Inferior parietal cortex (tissue), 1 donor: ENCODE data around the gene APOL3.
A peak's percentile ranks its signal among the peaks of the same experiment; 100 is the strongest.
"Not testable (repeated sequence)": the region's sequence is repeated elsewhere in the genome, so short reads cannot be mapped to it uniquely, and the experiment has no call there.

Source experiments
- DNase-seq: peaks from one replicate; pipeline ENCODE4 v3.0.0-alpha.2; 2016; ENCODE audit errors: extremely low spot score

APOL3 gene

DNA sequence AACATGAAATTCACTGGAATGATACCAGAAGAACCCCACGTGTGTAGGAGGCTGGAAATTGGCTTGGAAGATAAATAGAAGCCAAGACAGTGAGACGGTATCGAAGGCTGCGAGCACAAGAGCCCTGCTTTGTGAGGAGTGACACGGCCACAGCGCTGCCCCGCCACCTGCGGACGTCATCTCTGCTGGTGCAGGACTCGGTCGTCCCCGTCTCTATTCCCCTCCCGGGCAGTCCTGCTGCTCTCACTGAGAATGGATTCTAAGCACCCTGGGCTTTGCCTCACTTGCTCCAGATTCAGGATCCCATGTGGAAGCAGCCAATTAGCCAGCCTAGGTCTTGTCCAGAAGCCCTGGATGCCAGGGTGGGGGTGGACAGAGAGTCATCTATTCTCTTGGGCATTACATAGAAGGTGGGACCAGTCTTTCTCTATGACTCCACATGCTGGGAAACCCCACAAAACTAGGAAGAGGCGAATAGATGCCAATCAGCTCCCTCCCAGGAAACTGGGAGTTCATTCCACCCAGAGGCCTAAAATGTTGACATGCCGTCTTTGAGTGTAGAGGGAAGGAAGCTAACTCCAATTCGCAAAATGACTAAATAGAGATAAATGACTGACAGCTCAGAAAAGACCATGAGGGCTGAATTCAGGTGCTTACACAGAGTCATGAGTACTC lies 25.1 kb downstream of the APOL3 start:
- no peak for DNase-seq

GRCh38 chr22:36134182-36134581 lies 26.4 kb downstream of the APOL3 start:
- DNase-seq = no peak

DNA sequence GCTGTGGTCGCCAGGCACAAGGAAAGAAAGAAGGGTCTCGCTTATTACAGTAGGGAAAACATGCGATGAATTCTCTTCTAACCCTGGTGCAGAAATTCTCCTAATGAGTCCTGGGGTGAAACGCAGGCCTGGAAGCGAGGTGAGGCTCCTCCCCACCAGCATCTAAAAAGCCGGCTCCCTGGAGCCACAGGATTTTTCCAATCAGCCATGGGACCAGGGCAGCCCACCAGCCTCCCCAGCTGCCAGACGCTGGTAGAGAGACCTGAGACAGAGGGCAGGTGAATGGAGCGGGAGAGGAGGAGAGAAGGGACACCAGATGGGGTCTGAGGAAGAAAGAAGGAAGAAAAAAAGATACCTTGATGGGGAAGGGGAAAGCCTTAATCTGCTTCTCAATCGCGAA lies 28.6 kb downstream of the APOL3 start:
- DNase-seq = no peak

DNA sequence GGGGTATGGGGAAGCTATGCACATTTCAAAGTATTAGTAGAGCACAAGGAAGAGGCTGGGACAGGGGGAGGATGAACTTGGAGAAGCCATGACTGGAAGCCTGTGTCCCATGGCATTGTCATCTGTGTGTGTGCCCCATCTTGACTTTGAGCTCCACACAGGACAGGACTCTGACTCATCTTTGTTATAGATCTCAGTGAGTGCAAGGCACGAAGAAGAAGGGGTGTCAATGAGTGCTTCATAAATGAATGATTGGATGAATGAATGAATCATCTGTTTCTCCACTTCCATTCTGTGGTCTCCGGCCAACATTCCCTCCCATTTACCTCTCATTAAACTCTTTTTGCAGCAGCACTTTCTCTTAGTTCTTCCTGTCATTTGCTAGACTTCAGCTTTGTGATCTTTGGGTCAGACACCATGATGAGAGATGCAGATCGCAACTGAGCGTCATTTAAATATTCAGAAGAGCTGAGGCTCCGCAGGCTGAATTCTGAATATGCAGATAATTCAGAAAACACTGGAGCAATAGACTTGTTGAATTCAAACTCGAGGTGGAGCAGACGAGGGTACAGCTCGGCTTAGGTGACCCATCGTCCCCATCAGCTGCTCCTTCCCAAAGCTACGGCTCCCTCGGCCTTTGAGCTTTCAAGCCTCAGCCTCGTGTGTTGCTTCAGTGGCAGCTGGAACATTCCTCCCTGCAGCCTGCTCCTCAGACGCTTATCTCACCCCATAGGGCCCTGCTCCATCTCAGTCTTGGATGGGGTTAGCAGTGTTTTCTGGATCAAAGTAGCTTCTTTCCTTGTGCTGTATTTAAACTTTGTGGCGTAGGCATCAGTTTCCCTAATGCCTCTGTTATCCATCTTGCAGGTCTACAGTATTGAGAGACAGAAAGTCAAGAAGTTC lies 30.8 kb downstream of the APOL3 start:
- DNase-seq = no peak

- no peak for DNase-seq
Measured at GRCh38 chr22:36129071-36129470, 31.5 kb downstream of the APOL3 start.

GRCh38 chr22:36125994-36126531 lies 34.5 kb downstream of the APOL3 start:
- DNase-seq = no peak

- DNase-seq = no peak
Measured at GRCh38 chr22:36125434-36125833, 35.1 kb downstream of the APOL3 start.

- no peak for DNase-seq
Measured at GRCh38 chr22:36124666-36125065, 35.9 kb downstream of the APOL3 start.

- peak; percentile 92 for DNase-seq
Measured at GRCh38 chr22:36123673-36124630, 36.6 kb downstream of the APOL3 start.

DNA sequence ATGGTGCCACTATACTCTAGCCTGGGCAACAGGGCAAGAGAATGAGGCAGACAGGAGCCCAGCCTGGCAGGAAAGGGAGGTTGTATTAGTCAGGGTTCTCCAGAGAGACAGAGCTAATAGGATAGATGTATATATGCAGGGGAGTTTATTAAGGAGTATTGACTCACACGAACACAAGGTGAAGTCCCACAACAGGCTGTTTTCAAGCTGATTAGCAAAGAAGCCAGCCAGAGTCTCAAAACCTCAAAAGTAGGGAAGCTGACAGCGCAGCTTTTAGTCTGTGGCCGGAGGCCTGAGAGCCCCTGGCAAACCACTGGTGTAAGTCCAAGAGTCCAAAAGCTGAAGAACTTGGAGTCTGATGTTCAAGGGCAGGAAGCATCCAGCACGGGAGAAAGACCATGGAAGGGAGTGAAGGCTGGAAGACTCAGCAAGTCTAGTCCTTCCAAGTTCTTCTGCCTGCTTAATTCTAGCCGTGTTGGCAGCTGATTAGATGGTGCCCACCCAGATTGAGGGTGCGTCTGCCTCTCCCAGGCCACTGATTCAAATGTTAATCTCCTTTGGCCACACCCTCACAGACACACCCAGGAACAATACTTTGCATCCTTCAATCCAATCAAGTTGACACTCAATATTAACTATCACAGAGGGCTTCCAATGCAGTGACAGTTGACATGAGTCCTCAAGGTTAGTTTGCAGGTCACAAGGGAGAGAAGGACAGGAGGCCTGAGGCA lies 39.8 kb downstream of the APOL3 start:
- not testable (repeated sequence) for DNase-seq

DNA sequence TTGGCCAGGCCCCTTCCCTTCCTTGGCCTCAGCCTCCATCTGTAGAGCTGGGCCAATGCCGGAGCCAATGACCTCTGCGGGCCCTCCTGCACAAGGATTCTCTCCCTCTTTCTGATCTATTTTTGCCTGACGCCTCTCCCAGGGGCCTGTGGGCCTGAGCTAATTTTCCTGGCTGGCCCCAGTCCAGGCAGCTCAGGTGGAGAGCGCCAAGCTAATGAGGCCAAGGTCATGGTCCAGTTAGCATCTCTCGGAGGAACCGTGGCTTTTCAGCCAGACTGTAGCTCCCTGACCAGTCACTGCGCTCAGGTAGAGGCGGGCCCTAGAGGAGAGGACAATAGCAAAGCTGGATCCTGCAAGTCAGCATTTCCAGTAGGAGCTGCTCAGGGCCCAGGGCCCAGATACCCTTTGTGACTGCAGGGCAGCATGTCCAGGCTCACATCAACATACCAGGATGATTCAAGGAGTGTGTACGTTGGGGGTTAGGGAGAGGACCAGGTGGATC lies 43.5 kb downstream of the APOL3 start:
- no peak for DNase-seq

GRCh38 chr22:36116127-36116526 lies 44.4 kb downstream of the APOL3 start:
- DNase-seq = no peak

DNA sequence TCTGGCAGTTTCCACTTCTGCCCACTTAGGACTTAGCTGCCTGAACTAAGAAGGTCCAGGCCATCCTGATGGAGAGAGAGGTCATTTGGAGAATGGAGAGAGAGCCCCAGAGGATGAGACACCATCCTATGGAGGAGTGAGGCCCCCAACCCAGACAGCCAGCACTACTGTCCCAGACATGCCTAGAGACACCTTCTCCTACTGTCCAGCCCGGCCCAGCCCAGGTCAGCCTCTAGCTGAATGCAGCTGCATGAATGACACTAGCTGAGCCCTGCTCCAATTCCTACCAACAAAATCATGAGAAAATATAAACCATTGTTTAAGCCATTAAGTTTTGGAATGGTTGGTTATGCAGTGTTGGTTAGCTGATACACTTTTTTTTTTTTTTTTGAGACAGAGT lies 47.4 kb downstream of the APOL3 start:
- no peak for DNase-seq

DNA sequence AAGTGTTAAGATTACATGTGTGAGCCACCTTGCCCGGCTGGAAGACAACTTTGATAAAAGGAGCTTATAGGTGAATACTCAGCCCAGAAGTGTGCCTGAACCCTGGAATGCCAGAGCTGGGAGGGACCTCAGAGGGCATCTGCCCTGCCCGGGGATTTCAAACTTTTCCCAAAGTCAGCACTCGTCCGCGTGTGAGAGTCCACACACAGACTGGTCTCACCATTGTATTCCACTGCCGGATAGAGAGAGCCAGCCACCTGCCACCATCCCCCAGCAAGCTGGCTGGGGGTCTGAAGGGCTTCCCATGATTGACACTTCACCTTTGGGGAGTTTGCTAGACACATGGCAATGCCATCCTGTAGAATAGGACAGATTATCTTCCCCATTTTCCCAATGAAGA lies 49.2 kb downstream of the APOL3 start:
- DNase-seq = no peak

GRCh38 chr22:36110306-36110881 lies 50.2 kb downstream of the APOL3 start:
- DNase-seq = no peak

DNA sequence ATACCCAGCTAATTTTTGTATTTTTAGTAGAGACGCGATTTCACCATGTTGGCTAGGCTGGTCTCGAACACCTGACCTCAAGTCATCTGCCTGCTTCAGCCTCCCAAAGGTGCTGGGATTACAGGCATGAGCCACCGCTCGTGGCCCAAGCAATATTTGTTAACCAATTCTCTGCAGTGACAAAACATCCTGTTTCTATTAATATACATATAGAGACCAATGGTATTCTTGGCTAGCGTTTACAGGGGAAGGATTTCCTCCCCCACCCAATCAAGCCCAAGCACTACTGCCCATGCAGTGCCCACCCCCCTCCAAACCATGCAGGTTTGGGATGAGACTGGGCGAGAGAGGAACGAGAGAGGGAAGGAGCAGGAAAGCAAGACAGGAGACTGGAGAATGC lies 53.1 kb downstream of the APOL3 start:
- DNase-seq = no peak

GRCh38 chr22:36106910-36107309 lies 53.6 kb downstream of the APOL3 start:
- no peak for DNase-seq

GRCh38 chr22:36104988-36105387 lies 55.6 kb downstream of the APOL3 start:
- DNase-seq = no peak

DNA sequence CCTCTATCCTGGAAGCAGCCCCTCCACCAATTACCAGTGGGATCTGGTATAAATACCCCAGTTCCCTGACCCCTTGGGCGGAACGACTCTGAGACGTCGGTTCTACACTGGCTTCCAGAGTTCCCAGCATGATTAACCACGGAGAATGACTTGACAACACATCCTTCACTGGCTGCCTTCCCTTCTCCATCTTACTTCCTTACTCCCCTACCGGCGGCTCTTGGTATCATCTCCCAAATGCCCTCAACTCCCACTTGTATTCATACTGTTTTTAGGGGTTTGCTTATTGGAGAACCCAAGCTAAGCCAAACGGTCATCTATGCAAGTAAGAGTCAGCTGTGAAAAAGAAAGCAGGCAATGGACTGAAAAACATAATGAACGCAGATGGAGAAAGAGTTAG lies 56.1 kb downstream of the APOL3 start:
- DNase-seq = no peak

GRCh38 chr22:36103891-36104290 lies 56.7 kb downstream of the APOL3 start:
- DNase-seq = no peak

GRCh38 chr22:36102995-36103394 lies 57.6 kb downstream of the APOL3 start:
- no peak for DNase-seq
